HG03280 (cell line): ENCODE data around the gene CYS1.
"Not testable (repeated sequence)": the region's sequence is repeated elsewhere in the genome, so short reads cannot be mapped to it uniquely, and the experiment has no call there.

Source experiments
- ATAC-seq: cut with Tn5 transposase; IDR thresholded peaks from one replicate; pipeline ENCODE4 v1.9.1; 2021; ENCODE audit warnings: mild to moderate bottlenecking, moderate library complexity; ENCODE audit not compliant: unreplicated experiment

The CYS1 gene

DNA sequence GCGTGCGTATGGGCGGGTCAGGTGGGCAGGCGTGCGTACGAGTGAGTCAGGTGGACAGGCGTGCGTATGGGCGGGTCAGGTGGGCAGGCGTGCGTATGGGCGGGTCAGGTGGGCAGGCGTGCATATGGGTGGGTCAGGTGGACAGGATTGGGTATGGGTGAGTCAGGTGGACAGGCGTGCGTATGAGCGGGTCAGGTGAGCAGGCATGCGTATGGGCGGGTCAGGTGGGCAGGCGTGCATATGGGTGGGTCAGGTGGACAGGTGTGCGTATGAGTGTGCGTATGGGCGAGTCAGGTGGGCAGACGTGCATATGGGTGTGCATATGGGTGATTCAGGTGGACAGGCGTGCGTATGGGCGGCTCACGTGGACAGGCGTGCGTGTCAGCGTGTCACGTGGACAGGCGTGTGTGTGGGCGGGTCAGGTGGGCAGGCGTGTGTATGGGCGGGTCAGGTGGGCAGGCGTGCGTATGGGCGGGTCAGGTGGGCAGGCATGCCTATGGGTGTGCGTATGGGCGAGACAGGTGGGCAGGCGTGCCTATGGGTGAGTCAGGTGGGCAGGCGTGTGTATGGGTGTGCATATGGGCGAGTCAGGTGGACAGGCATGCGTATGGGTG is 64.7 kb downstream of the CYS1 start:
- ATAC-seq: not testable (repeated sequence)

GRCh38 chr2:10014418-10015190 is 65.6 kb downstream of the CYS1 start:
- ATAC-seq: no peak

GRCh38 chr2:10013651-10014417 is 66.4 kb downstream of the CYS1 start:
- ATAC-seq: not testable (repeated sequence)

DNA sequence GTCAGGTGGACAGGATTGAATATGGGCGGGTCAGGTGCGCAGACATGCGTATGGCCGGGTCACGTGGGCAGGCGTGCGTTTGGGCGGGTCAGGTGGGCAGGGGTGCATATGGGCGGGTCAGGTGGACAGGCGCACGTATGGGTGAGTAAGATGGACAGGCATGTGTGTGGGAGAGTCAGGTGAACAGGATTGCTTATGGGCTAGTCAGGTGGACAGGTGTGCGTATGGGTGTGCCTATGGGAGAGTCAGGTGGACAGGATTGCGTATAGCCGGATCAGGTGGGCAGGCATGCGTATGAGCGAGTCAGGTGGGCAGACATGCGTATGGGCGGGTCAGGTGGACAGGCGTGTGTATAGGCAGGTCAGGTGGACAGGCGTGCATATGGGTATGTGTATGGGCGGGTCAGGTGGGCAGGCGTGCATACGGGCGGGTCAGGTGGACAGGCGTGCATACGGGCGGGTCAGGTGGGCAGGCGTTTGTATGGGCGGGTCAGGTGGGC is 67.2 kb downstream of the CYS1 start:
- ATAC-seq: no peak

DNA sequence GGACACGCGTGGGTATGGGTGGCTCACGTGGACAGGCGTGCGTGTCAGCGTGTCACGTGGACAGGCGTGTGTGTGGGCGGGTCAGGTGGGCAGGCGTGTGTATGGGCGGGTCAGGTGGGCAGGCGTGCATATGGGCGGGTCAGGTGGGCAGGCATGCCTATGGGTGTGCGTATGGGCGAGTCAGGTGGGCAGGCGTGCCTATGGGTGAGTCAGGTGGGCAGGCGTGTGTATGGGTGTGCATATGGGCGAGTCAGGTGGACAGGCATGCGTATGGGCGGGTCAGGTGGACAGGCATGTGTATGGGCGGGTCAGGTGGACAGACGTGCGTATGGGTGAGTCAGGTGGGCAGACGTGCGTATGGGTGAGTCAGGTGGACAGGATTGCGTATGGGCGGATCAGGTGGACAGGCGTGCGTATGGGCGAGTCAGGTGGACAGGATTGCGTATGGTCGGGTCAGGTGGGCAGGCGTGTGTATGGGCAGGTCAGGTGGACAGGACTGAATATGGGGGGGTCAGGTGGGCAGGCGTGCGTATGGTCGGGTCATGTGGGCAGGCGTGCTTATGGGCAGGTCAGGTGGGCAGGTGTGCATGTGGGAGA is 67.7 kb downstream of the CYS1 start:
- ATAC-seq: not testable (repeated sequence)

- ATAC-seq: not testable (repeated sequence)
Measured at GRCh38 chr2:10011606-10012325, 68.4 kb downstream of the CYS1 start.

DNA sequence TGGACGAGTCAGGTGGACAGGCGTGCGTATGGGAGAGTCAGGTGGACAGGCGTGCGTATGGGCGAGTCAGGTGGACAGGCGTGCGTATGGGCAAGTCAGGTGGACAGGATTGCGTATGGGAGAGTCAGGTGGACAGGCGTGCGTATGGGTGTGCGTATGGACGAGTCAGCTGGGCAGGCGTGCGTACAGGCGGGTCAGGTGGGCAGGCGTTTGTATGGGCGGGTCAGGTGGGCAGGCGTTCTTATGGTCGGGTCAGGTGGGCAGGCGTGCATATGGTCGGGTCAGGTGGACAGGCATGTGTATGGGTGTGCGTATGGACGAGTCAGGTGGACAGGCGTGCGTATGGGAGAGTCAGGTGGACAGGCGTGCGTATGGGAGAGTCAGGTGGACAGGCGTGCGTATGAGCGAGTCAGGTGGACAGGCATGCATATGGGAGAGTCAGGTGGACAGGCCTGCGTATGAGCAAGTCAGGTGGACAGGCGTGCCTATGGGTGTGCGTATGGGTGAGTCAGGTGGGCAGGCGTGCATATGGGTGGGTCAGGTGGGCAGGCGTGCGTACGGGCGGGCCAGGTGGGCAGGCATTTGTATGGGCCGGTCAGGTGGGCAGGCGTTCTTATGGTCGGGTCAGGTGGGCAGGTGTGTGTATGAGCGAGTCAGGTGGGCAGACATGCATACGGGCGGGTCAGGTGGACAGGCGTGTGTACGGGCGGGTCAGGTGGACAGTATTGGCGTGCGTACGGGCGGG is 69.2 kb downstream of the CYS1 start:
- not testable (repeated sequence) for ATAC-seq

DNA sequence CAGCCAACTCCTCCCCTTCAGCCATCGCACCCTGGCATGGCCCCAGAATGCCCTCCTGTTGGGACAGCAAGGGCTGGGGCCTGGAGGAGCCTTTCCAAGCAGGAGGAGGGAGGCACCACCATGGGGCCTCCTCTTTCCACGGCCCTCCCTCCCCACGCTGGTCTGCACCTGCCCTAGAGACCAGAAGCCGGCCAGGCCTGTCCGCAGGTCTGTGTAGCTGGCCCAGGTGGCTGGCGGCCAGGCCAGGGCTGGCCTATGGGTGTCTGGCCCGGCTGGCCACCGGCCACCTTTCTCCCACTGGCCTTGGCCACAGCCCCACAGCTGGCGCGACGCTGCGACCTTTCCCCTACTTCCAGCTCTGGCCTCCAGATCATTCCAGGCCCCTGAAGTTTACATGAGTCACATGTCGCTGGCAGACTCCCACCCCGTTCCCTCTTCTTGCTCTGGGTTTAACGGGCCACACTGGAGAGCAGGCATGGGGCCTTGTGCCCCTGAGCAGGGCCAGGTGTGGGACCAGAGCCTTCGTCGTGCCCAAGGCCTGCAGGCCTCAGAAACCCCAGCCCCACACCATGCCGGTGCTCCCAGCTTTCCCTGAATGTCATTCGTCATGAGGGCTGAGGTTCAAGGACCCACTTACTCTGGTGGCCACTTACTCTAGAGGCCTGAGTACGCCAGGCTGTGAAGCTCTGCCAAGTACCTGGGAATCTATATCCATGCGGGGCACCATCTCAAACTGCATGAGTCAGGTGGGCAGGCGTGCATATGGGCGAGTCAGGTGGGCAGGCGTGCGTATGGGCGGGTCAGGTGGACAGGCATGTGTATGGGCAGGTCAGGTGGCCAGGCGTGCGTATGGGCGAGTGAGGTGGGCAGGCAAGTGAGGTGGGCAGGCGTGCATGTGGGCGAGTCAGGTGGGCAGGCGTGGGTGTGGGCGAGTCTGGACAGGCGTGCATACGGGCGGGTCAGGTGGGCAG is 70.1 kb downstream of the CYS1 start:
- no peak for ATAC-seq

- ATAC-seq: no peak
Measured at GRCh38 chr2:10009271-10009810, 70.9 kb downstream of the CYS1 start.

GRCh38 chr2:10008809-10009176 is 71.4 kb downstream of the CYS1 start:
- no peak for ATAC-seq

DNA sequence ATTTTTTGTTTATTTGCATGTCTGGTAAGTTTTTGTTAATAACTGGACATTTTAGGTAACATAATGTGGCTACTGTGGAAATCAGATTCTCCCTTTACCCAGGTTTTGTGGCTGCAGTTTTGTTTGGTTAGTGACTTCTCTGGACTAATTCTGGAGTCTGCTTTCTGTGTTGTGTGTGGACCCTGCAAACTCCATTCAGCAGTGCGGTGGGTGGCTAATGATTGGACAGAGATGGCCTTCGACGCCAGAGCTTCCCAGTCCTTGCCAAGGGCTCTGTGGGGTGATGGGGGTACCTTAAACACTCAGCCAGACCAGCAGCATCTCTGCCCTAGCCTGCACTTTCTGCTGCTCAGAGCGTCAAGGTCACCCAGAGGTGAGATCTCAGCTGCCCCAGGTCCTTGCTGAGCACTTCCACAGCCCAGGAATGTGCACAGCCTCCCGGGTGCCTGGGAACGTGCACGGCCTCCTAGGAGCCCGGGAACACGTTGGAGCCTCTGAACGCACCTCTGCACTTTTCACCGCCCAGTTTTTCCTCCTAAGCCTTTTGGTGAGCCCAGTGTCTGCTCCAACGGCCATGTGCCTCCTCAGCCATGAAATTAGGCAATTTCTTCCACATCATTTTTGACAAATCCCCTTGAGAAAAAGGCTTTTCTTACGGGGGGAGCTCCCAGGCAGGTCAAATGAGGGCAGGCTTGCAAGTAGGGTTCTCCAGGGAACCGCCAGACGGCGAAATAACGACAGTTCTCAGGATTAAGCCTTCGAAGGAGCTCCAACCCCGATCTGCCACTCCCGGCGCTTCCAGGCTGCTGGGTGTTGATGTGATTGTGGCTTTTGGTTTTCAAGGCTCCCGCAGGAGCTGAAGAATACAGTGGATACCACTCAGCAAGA is 72.0 kb downstream of the CYS1 start:
- ATAC-seq: no peak

DNA sequence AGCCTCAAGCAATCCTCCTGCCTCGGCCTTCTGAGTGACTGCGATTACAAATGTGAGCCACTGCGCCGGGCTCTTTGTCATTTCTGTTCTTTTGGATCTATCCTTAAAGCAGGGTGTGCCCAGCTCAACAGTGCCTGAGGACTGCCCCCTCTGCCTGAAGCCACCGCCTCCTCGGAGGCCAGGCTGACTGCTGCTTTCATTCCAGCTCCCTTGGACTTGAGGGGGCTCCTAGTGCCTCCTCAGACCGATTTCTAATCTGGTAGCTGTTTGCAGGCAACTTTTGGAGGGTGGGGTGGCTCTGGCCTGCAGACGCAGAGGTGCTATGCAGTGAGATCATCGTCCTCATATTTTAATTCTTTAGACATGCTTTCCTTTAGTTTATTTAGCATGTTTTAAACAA is 72.8 kb downstream of the CYS1 start:
- no peak for ATAC-seq
